KG1 (cell line): ENCODE measurements around the gene CCN5.
A peak's percentile ranks its signal among the peaks of the same experiment; 100 is the strongest.

Experiments
- DNase-seq: peaks from one replicate; lab custom pipeline; 2025; lab: John Stamatoyannopoulos, UW

Gene CCN5

GRCh38 chr20:44716309-44717106 lies 1.3 kb downstream of the CCN5 start:
- DNase-seq = no peak

DNA sequence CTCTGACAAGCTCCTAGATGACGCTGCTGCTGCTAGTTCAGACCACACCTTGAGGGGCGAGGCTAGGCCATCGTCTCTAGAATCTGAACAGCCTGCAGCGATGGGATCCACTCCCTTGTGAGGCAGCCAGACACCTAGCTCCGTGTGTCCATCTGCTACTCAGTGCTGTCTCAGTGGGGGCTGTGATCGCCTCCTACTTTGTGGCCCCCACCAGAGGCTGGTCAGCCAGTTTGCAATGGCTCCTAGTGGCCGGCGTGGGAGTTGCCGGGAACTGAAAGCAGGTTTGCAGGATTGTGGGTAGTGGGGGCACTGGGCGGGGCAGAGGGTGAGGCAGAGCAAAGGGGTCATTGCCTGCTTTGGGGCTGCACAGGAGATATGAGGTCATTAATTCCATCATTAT lies 2.8 kb downstream of the CCN5 start:
- no peak for DNase-seq

GRCh38 chr20:44719841-44720240 lies 4.7 kb downstream of the CCN5 start:
- DNase-seq = no peak

- DNase-seq = no peak
Measured at GRCh38 chr20:44720621-44720996, 5.4 kb downstream of the CCN5 start.

DNA sequence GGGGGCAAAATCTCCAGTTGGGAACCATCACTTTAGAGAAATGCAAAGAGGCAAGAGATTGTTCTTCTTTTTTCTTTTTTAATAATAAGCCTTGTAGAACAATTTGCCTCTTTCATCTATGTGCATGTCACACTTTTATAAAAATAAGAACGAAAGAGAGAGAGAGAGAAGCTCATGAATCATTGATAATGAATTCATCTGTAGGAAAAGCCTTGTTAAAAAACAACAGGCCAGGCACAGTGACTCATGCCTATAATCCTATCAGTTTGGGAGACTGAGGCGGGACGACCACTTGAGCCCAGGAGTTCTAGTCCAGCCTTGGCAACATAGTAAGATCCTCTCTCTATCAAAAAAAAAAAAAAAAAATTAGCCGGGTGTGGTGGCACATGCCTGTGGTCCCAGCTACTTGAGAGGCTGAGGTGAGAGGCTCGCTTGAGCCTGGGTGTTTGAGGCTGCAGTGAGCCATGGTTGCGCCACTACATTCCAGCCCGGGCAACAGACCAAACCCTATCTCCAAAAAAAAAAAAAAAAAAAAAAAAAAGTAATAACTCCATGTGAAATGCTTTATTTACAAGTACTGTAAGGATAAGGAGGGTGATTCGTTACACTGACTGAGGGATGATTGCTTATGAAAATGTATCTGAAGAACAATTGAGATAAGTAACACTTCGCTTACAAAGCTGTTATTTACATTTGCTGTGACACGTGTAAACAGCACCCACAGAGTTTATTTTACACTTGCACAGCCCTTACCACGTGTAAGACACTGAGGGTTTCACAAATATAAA lies 6.0 kb downstream of the CCN5 start:
- DNase-seq = no peak

- DNase-seq = no peak
Measured at GRCh38 chr20:44721785-44722054, 6.6 kb downstream of the CCN5 start.

DNA sequence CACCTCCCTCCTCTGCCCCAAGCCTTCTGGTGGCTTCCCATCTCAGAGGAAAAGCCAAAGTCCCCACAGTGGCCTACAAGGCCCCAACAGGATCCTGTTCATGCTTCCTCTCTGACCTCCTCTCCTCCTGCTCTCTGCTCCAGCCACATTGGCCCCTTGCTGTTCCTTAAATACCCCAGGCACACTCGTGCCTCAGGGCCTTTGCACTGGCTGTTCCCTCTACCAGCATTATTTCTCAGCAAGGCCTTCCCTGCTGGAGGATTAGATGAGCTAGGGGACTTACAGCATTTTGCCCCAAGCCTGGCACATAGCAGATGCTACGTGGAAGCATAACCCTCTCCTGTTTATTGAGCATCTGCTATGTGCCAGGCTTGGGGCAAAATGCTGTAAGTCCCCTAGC lies 7.8 kb downstream of the CCN5 start:
- DNase-seq = no peak

DNA sequence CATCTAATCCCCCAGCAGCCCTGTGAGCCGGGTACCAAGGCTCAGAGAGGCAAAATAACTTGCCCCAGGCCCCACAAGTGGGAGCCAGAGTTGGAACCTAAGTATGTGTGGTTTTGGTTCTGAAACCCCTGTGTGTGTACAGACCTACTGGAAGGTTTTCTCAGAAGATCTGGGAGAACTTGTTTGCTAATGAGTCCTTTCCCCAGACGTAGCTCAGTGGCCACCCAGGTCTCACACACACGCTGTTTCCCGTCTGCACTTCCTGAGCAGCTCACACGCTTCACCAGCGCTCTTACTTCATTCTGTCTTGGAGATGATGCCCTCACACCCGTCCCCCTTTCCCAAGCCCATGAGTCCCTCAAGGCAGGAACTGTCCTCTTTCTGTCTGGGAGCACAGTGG lies 8.2 kb downstream of the CCN5 start:
- no peak for DNase-seq

DNA sequence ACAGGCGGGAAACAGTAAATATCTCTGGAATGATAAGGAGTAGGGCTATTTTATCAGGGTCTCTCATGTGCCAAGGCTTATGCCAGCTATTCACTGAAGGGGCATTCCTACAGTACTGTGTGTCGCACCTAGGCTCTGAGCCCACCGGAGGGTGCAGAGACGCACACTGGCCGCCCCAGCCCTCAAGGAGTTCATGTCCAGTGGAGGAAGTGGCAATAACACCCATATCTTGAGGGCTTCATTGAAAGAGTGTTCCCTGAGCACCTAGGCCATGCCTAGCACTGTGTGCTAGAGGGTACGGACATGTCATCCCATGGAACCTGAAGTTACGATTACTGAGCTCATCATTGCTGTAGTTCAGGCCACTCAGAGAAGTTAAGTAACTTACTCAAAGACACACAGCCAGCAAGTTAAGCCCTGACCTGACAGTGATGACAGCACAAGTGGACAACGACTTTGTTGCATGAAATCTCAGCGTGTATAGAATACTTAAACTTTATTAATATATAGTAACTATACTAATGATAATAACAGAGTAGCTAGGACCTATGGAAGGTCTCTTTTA lies 8.7 kb downstream of the CCN5 start:
- DNase-seq = no peak

DNA sequence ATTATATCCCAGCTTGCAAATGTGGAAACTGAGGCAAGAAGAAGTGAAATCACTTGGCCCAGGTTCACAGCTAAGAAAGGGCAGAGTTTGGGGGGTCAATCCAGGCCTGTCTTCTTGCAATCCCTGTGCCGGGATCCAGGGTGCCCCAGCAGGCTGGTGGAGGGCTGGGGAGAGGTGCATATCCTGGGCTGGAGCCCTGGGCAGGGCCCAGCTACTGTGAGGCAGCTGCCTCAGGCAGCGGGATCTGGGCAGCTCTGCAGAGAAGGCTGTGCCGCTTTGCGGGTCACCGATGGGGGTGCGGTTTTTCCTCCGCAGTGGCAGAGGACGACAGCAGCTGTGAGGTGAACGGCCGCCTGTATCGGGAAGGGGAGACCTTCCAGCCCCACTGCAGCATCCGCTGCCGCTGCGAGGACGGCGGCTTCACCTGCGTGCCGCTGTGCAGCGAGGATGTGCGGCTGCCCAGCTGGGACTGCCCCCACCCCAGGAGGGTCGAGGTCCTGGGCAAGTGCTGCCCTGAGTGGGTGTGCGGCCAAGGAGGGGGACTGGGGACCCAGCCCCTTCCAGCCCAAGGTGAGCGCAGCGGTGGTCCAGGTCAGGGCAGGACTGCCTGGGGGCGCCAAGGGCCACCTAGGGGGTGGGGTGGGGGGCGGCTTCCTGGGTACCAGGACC lies 9.4 kb downstream of the CCN5 start:
- DNase-seq = no peak

- no peak for DNase-seq
Measured at GRCh38 chr20:44725837-44726236, 10.7 kb downstream of the CCN5 start.

- DNase-seq = no peak
Measured at GRCh38 chr20:44727039-44727438, 11.9 kb downstream of the CCN5 start.

GRCh38 chr20:44727651-44728050 lies 12.5 kb downstream of the CCN5 start:
- no peak for DNase-seq

GRCh38 chr20:44728801-44729443 lies 13.8 kb downstream of the CCN5 start:
- no peak for DNase-seq

- DNase-seq = no peak
Measured at GRCh38 chr20:44730441-44730840, 15.3 kb downstream of the CCN5 start.

DNA sequence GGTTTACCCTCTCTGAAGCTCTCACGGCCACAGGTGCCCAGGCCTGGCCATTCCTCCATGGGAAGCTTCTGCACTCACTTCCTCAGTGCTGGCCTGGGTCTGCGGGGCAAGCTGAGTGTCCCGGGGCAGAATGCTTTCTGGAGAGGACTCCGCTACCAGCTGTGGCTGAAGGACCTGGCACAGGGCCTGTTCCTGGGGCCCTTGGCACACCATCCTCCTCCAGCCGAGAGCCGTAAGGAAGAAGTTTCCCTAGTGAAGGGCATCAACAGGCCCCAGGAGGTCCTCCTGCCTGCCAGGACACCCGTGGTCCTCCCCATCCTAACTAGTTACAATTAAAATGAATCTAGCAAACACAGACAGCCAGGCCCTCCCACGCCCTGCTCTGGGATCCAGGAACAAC lies 16.5 kb downstream of the CCN5 start:
- no peak for DNase-seq

GRCh38 chr20:44732327-44732726 lies 17.2 kb downstream of the CCN5 start:
- no peak for DNase-seq

GRCh38 chr20:44733341-44734069 lies 18.3 kb downstream of the CCN5 start:
- no peak for DNase-seq

DNA sequence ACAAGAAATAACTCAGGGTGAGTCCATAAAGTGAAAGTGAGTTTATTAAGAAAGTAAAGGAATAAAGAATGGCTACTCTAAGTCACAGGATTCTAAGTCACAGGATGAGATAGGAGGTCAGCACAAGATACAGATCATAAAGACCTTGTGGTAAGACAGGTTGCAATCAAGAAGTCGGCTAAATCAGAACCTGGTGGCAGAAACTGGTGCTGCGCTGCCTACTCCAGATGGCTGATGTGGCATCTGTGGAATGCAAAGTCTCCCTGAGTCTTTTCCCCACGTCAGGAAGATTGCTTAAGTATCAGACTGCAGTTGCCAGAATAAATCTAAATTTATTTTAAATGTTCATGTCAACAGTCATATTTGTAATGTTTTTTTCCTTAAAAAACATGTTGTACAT lies 19.8 kb downstream of the CCN5 start:
- DNase-seq = no peak

DNA sequence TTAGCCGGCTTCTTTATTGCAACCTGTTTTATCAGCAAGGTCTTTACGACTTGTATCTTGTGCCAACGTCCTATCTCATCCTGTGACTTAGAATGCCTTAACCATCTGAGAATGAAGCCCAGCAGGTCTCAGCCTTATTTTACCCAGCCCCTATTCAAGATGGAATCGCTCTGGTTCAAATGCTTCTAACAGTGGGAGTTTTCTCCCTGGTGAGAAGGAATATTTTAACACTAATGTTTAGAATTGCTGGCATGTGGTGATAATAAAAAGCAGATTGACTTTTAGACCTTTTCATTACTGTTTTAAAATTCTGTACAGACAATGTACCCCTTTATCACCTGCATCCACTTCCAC lies 20.6 kb downstream of the CCN5 start:
- DNase-seq = no peak

DNA sequence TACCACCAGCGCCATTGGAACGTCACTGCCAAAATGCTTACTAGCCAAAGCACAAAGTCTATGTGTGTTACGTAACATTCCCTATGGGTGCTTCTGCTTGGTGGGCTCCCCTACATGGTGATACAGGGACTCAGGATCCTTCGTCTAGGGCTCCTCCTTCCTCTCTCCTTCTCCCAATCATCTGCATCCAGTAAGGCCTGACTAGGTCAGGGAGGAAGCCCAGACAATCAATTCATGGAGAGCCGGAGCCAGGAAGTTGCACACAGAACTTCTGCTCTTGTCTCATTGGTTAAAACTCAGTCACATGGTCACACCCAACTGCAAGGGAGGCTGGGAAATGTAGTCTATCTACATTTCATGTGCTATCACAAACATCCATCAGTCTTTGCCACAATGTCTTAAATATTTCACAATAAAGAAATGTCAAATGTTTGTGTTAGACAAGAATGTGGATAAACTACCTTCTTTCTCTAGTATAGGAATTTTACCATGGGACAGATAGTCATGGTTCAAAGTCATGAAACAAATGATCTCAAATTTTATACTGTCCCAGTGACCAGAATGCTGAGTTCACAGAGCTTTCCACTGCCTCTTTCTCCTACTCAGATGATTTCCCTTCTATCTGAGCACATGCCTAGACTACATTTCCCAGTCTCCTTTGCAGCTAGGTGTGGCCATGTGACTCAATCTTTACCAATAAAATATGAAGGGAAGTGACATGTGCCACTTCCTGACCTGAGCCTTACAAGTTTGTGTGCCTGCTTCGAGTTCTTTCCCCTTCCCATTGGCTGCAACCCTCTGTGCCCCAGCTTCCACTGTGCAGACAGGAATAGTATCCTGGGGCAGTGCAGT lies 21.2 kb downstream of the CCN5 start:
- DNase-seq = peak; percentile 19
